Measurements from ENCODE around the gene NFATC1. TPM values are rescaled to one million over a fixed set of nuclear protein-coding genes. Genes with fewer than 3 reads are reported as not detected.
A peak's percentile ranks its signal among the peaks of the same experiment; 100 is the strongest.
"Not testable (repeated sequence)": the region's sequence is repeated elsewhere in the genome, so short reads cannot be mapped to it uniquely, and the experiment has no call there.

Gene NFATC1
- total and polyA plus RNA-seq, 2 experiments from 2014 or later: 7.5 to 9.8 TPM

- Histone ChIP-seq H3K27ac (no peak overlapping the region), H3K27me3 (replicated peaks; ENCODE audit: insufficient read depth) (no peaks in the 10 kb centered on the region), H3F3A (ENCODE audit: insufficient read depth) (no peaks in the 10 kb centered on the region), H3K9me2 (ENCODE audit: insufficient read depth) (no peaks in the 10 kb centered on the region), H3K9ac (no peak overlapping the region), H3K4me2 (ENCODE audit: unreplicated experiment) (no peak overlapping the region), H3K36me3 (ENCODE audit: low read depth) (no peaks in the 10 kb centered on the region), H3K4me1 (ENCODE audit: insufficient read depth) (peaks cover 8% of the 10 kb centered on the region), H4K20me1 (ENCODE audit: insufficient read depth) (no peaks in the 10 kb centered on the region), H2AFZ (no peak overlapping the region), H3K9me3 (ENCODE audit: low read depth) (no peaks in the 10 kb centered on the region), H3K79me2 (ENCODE audit: insufficient read depth) (no peaks in the 10 kb centered on the region), H3K4me3 (no peak overlapping the region)
- no peak for DNase-seq
- 69 to 74% methylated on average over 40 to 41 of the region's 41 CpGs for WGBS, 2 experiments (ENCODE audit: low coverage in 1 of 2, low lambda C conversion rate in 2 of 2, missing lambda C conversion rate in 2 of 2)
- TF ChIP-seq EZH2phosphoT487 (IDR thresholded peaks at IDR 0.05; ENCODE audit: insufficient read depth, low read depth) (no peak), EZH2 (IDR thresholded peaks at IDR 0.05; ENCODE audit: insufficient read depth, poor library complexity, severe bottlenecking) (no peak)
- in situ Hi-C loops (cut with MboI): no loop called here
These were observed 84.7 kb downstream of the NFATC1 start for GRCh38 chr18:79480171-79481045.

- H3K9me2 ChIP-seq (ENCODE audit: insufficient read depth): no peaks in the 10 kb centered on the region
- no peaks in the 10 kb centered on the region for H4K20me1 ChIP-seq (ENCODE audit: insufficient read depth)
- no peak overlapping the region for H3K4me2 ChIP-seq (ENCODE audit: unreplicated experiment)
- TF ChIP-seq EZH2 (IDR thresholded peaks at IDR 0.05; ENCODE audit: insufficient read depth, poor library complexity, severe bottlenecking) (no peak), EZH2phosphoT487 (IDR thresholded peaks at IDR 0.05; ENCODE audit: insufficient read depth, low read depth) (no peak)
- no peaks in the 10 kb centered on the region for H3K9me3 ChIP-seq (ENCODE audit: low read depth)
- H3K27me3 ChIP-seq (replicated peaks; ENCODE audit: insufficient read depth): no peaks in the 10 kb centered on the region
- no peak overlapping the region for H3K9ac ChIP-seq
- H3K79me2 ChIP-seq (ENCODE audit: insufficient read depth): no peaks in the 10 kb centered on the region
- H3K27ac ChIP-seq: no peak overlapping the region
- WGBS, 2 experiments (ENCODE audit: low coverage in 1 of 2, low lambda C conversion rate in 2 of 2, missing lambda C conversion rate in 2 of 2): 96% methylated on average over 24 to 26 of the region's 26 CpGs
- no peak overlapping the region for H3K4me3 ChIP-seq
- no peak overlapping the region for H2AFZ ChIP-seq
- H3F3A ChIP-seq (ENCODE audit: insufficient read depth): peaks cover 5% of the 10 kb centered on the region; the same call in 1 of the 2 replicates
- in situ Hi-C loops (cut with MboI): no loop called here
- H3K4me1 ChIP-seq (ENCODE audit: insufficient read depth): peaks cover 10% of the 10 kb centered on the region
- H3K36me3 ChIP-seq (ENCODE audit: low read depth): no peaks in the 10 kb centered on the region
- no peak for DNase-seq
These were observed 85.5 kb downstream of the NFATC1 start for GRCh38 chr18:79481046-79481790.

GRCh38 chr18:79483393-79483792, 87.7 kb downstream of the NFATC1 start:
- H3K4me3 ChIP-seq; H3K9ac ChIP-seq; H3K79me2 ChIP-seq (ENCODE audit: insufficient read depth); in situ Hi-C loops (cut with MboI); H3F3A ChIP-seq (ENCODE audit: insufficient read depth); H4K20me1 ChIP-seq (ENCODE audit: insufficient read depth); H2AFZ ChIP-seq; H3K27ac ChIP-seq; H3K27me3 ChIP-seq (replicated peaks; ENCODE audit: insufficient read depth); H3K9me3 ChIP-seq (ENCODE audit: low read depth); H3K9me2 ChIP-seq (ENCODE audit: insufficient read depth); DNase-seq; H3K4me2 ChIP-seq (ENCODE audit: unreplicated experiment); H3K36me3 ChIP-seq (ENCODE audit: low read depth): not testable (repeated sequence)
- H3K4me1 ChIP-seq (ENCODE audit: insufficient read depth): peaks cover 13% of the 10 kb centered on the region
- 90 to 99% methylated on average over 14 to 25 of the region's 25 CpGs for WGBS, 2 experiments (ENCODE audit: low coverage in 1 of 2, low lambda C conversion rate in 2 of 2, missing lambda C conversion rate in 2 of 2)

DNA sequence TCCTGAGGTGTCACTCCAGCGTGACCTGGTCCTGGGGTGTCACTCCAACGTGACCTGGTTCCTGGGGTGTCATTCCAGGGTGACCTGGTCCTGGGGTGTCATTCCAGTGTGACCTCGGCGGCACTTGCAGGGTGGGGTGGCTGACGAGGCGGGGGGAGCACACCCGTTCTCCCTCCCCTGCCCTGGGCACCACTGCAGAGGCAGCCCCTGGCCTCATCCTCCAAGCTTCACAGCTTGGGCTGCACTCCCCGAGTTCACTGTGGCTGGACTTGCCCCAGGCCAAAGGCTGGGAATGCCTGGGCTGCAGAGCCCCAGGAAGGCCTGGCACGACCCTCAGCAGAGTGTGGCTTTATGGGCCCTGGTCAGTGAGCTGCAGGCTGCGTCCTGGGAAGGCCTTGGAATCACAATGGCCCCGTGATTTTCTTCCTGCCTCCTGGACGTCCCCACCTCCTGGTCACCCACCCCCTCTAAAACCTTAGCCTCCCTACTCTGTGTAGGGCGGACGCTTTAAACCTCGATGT, 88.3 kb downstream of the NFATC1 start:
- Histone ChIP-seq H3F3A (ENCODE audit: insufficient read depth) (peaks cover 5% of the 10 kb centered on the region; the same call in 1 of the 2 replicates), H3K4me1 (ENCODE audit: insufficient read depth) (peaks cover 13% of the 10 kb centered on the region), H3K27ac (peak overlapping the region; percentile 94), H3K4me3 (no peak overlapping the region), H2AFZ (no peak overlapping the region), H3K36me3 (ENCODE audit: low read depth) (no peaks in the 10 kb centered on the region), H3K27me3 (replicated peaks; ENCODE audit: insufficient read depth) (no peaks in the 10 kb centered on the region), H3K9me2 (ENCODE audit: insufficient read depth) (no peaks in the 10 kb centered on the region), H4K20me1 (ENCODE audit: insufficient read depth) (no peaks in the 10 kb centered on the region), H3K9ac (peak overlapping the region; percentile 89), H3K4me2 (ENCODE audit: unreplicated experiment) (no peak overlapping the region), H3K79me2 (ENCODE audit: insufficient read depth) (no peaks in the 10 kb centered on the region), H3K9me3 (ENCODE audit: low read depth) (no peaks in the 10 kb centered on the region)
- WGBS, 2 experiments (ENCODE audit: low coverage in 1 of 2, low lambda C conversion rate in 2 of 2, missing lambda C conversion rate in 2 of 2): 94% methylated on average over 15 of the region's 15 CpGs
- in situ Hi-C loops (cut with MboI): no loop called here
- no peak for DNase-seq
- no peak for TF ChIP-seq EZH2phosphoT487 (IDR thresholded peaks at IDR 0.05; ENCODE audit: insufficient read depth, low read depth)
- no peak for TF ChIP-seq EZH2 (IDR thresholded peaks at IDR 0.05; ENCODE audit: insufficient read depth, poor library complexity, severe bottlenecking)
